ENCODE data around the gene KCNMA1. TPM values are rescaled to one million over a fixed set of nuclear protein-coding genes. Genes with fewer than 3 reads are reported as not detected.
A peak's percentile ranks its signal among the peaks of the same experiment; 100 is the strongest.

The KCNMA1 gene
- total RNA-seq, 4 donors from 2014 or later: 146 to 300 (median 265) TPM

DNA sequence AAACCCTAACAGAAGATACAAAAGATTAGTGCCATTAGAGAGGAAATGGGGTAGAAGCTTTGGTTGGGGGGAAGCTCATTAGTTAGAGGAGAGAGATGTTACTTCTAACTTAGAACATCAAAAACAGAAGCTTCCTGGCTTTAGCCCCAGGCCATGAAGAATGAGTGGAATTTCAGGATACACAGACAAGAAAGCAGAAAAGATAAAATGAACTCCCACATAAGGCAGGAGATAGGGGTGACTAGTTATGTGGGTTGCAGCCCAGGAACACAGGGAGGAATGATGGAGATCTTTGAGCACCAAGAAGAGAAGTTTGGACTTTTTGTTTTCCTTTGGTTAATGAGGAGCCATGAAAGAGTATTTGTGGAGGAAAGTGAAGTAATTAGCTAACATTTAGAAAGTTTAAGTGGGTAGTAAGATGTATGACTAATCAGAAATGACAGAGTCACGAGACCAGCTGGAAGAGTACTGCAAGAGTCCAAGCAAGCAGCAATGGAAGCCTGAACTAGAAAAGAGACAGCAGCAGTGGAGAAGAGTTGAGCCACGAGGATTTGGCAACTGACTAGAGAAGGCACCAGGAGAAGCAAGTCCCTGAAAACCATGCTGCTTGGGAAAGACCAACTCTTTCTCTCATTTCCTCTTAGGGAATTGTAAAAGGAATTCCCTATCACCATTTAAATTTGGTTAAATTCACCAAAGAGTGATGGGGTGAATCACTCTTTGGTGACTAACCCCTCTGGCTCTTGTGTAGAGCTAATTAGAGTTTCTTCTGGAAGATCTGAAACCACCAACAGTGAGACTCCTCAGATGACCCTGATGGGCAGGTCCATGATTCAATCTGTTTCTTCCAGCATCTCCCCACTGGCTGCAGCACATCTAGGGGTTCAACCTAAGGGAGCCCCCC is 131.9 kb downstream of the KCNMA1 start:
- H3K4me1 ChIP-seq: peaks cover 6 to 70% (median 52%) of the 10 kb centered on the region in 4 donors

GRCh38 chr10:77504873-77505257 is 132.7 kb downstream of the KCNMA1 start:
- 58% methylated on average over 4 of the region's 4 CpGs for WGBS
- peak overlapping the region in 1 of 4 donors; percentile 12 for H3K27ac ChIP-seq (replicated peaks in 1 of 4)
- intact Hi-C loops (cut with DNase I): no loop called here

More for the DNA sequence above, 131.9 kb downstream of the KCNMA1 start:
- no peak for TF ChIP-seq EP300 (IDR thresholded peaks at IDR 0.05)
- WGBS: 51% methylated on average over 2 of the region's 2 CpGs
- H3K9me3 ChIP-seq: no peaks in the 10 kb centered on the region
- H3K36me3 ChIP-seq: no peaks in the 10 kb centered on the region
- DNase-seq (ENCODE audit: extremely low spot score): no peak
- intact Hi-C loops (cut with DNase I): no loop called here
- H3K27me3 ChIP-seq: no peaks in the 10 kb centered on the region
- H3K4me3 ChIP-seq: no peak overlapping the region
- H3K27ac ChIP-seq (replicated peaks in 1 of 4): peak overlapping the region in 3 of 4 donors; percentile 8 to 21 (median 12)

GRCh38 chr10:77504196-77504872 is 133.3 kb downstream of the KCNMA1 start:
- peaks cover 6 to 67% (median 49%) of the 10 kb centered on the region in 4 donors for H3K4me1 ChIP-seq

More at GRCh38 chr10:77504873-77505257, 132.7 kb downstream of the KCNMA1 start:
- no peak for DNase-seq (ENCODE audit: extremely low spot score)
- no peak overlapping the region for H3K4me3 ChIP-seq
- no peaks in the 10 kb centered on the region for H3K9me3 ChIP-seq
- TF ChIP-seq EP300 (IDR thresholded peaks at IDR 0.05): no peak
- TF ChIP-seq POLR2AphosphoS5 (IDR thresholded peaks at IDR 0.05): no peak
- no peak for TF ChIP-seq POLR2A (IDR thresholded peaks at IDR 0.05; ENCODE audit: low read depth)
- no peak for TF ChIP-seq CTCF (IDR thresholded peaks at IDR 0.05)
- H3K27me3 ChIP-seq: no peaks in the 10 kb centered on the region
- no peaks in the 10 kb centered on the region for H3K36me3 ChIP-seq
- peaks cover 6 to 67% (median 51%) of the 10 kb centered on the region in 4 donors for H3K4me1 ChIP-seq

DNA sequence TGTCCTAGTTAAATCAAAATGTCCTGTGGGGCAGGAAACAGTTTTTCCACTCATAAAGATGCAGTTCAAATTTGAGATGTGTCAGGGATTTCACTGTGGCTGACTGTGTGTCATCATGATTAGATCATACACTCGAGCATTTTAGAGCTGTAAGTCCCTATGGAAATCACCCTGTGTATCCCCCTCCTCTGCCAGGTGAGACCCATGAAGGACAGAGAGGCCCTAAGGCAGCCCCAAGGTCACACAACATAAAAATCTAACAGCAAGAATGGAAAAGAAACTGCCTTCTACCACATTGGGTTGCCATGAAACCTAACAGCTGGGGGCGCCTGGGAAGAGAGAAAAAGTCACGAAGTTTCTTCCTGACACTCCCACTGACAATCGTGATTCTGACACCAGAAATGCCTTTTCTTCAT is 135.8 kb downstream of the KCNMA1 start:
- no peaks in the 10 kb centered on the region for H3K27me3 ChIP-seq
- 31% methylated on average over 4 of the region's 4 CpGs for WGBS
- H3K36me3 ChIP-seq: no peaks in the 10 kb centered on the region
- intact Hi-C loops (cut with DNase I): no loop called here
- H3K27ac ChIP-seq (replicated peaks in 1 of 4): peak overlapping the region; percentile 3 to 52 (median 38)
- TF ChIP-seq POLR2A (IDR thresholded peaks at IDR 0.05; ENCODE audit: low read depth) (no peak), POLR2AphosphoS5 (IDR thresholded peaks at IDR 0.05) (no peak), EP300 (IDR thresholded peaks at IDR 0.05) (no peak), CTCF (IDR thresholded peaks at IDR 0.05) (no peak)
- H3K4me3 ChIP-seq: no peak overlapping the region
- H3K9me3 ChIP-seq: no peaks in the 10 kb centered on the region
- peaks cover 6 to 79% (median 63%) of the 10 kb centered on the region in 4 donors for H3K4me1 ChIP-seq
- DNase-seq (ENCODE audit: extremely low spot score): no peak

More at GRCh38 chr10:77504196-77504872, 133.3 kb downstream of the KCNMA1 start:
- TF ChIP-seq POLR2AphosphoS5 (IDR thresholded peaks at IDR 0.05): no peak
- TF ChIP-seq POLR2A (IDR thresholded peaks at IDR 0.05; ENCODE audit: low read depth): no peak
- TF ChIP-seq EP300 (IDR thresholded peaks at IDR 0.05): no peak
- no peaks in the 10 kb centered on the region for H3K9me3 ChIP-seq
- intact Hi-C loops (cut with DNase I): no loop called here
- H3K27ac ChIP-seq (replicated peaks in 1 of 4): no peak overlapping the region
- H3K36me3 ChIP-seq: no peaks in the 10 kb centered on the region
- H3K4me3 ChIP-seq: no peak overlapping the region
- DNase-seq (ENCODE audit: extremely low spot score): no peak
- 95% methylated on average over 2 of the region's 2 CpGs for WGBS
- no peaks in the 10 kb centered on the region for H3K27me3 ChIP-seq

DNA sequence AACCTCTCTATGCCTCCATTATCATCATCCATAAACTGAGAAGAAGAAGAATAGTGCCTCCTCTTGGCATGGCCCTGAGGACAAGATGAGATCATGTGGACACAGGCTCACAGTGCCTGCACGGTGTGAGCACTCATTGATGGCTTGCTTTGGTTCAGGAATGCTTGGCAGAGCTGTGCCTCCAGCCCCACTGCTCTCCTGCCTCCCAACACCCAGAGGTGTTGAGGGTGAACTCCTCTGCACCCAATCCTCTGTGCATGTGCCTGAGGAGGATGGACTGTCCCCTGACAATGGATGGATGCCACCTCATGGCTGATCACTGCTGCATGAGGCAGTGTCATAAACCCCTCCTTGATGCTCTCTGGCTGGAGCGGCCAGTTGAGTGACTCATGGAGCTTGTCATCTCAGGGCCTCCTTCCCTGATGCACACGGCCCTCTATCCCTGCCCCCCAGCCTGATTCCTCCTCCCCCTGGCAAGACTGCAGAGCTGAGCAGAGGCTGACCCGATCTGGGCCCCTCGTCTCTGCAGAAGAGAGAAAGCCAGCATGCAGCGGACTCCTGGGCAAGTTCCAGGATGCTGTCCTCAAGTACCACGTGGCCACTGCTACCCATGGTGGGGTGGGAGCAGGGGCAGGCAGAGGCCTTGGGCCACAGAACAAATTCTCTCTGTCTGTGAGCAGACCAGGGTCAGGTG is 136.3 kb downstream of the KCNMA1 start:
- intact Hi-C loops (cut with DNase I): no loop called here
- H3K4me1 ChIP-seq: peaks cover 6 to 77% (median 60%) of the 10 kb centered on the region in 4 donors
- no peaks in the 10 kb centered on the region for H3K9me3 ChIP-seq
- TF ChIP-seq POLR2A (IDR thresholded peaks at IDR 0.05; ENCODE audit: low read depth) (no peak), POLR2AphosphoS5 (IDR thresholded peaks at IDR 0.05) (no peak), CTCF (IDR thresholded peaks at IDR 0.05) (no peak), EP300 (IDR thresholded peaks at IDR 0.05) (no peak)
- WGBS: no CpG with 5 or more reads among the region's 7 CpGs
- H3K4me3 ChIP-seq: no peak overlapping the region
- no peak for DNase-seq (ENCODE audit: extremely low spot score)
- no peaks in the 10 kb centered on the region for H3K27me3 ChIP-seq
- H3K27ac ChIP-seq (replicated peaks in 1 of 4): peak overlapping the region; percentile 3 to 52 (median 38)
- H3K36me3 ChIP-seq: no peaks in the 10 kb centered on the region
